ENCODE results near the gene COL4A1.

DNA sequence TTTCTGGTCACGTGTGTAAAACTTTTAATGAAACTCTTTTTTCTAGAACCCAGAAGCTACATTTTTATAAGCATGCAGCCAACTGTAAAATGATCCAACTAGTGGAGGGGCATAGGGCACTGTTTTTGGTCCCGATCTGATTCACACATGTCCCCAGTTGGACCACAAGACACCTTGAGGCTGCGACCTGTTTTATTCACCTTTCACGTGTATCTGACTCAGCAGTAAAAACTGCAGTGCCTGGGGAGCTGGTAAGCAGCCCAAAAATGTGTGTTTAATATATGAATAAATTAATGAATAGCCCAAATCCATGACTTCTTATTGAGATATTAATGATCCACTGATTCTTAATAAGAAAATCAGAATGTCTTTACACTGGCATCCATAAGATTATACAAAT, 140.4 kb downstream of the COL4A1 start:
- TF ChIP-seq CTCF (IDR thresholded peaks at IDR 0.05) (no peak), POLR2A (IDR thresholded peaks at IDR 0.05) (no peak)

All from heart left ventricle (tissue), 13 donors.